Frontal cortex (tissue), 4 donors: ENCODE results near the gene USP25. TPM values are rescaled to one million over a fixed set of nuclear protein-coding genes. Genes with fewer than 3 reads are reported as not detected.
A peak's percentile ranks its signal among the peaks of the same experiment; 100 is the strongest.
"Not testable (repeated sequence)": the region's sequence is repeated elsewhere in the genome, so short reads cannot be mapped to it uniquely, and the experiment has no call there.

Experiments used
- DNase-seq, 2 donors: peaks; one replicate each; pipeline ENCODE4 v3.0.0; 2012; ENCODE audit warnings: low spot score in 2 of 2
- FAIRE-seq: peaks from 2 replicates; lab custom pipeline; 2012; peaks lifted over from hg19 to GRCh38; lab: Jason Lieb, UNC
- total RNA-seq: library from RNA; depleted of rRNA; stranded (reverse); fragments of >200 nt; gene quantifications from one replicate; pipeline ENCODE4 v1.2.3, GENCODE V29; 2014
- donor health status: control.
- donor health status: control.
- donor health status: control.

USP25 gene
- total RNA-seq, 1 donor from 2014 or later: 94.2 TPM

GRCh38 chr21:15731243-15731613 lies 1.4 kb downstream of the USP25 start:
- DNase-seq (no peak), FAIRE-seq (no peak)

DNA sequence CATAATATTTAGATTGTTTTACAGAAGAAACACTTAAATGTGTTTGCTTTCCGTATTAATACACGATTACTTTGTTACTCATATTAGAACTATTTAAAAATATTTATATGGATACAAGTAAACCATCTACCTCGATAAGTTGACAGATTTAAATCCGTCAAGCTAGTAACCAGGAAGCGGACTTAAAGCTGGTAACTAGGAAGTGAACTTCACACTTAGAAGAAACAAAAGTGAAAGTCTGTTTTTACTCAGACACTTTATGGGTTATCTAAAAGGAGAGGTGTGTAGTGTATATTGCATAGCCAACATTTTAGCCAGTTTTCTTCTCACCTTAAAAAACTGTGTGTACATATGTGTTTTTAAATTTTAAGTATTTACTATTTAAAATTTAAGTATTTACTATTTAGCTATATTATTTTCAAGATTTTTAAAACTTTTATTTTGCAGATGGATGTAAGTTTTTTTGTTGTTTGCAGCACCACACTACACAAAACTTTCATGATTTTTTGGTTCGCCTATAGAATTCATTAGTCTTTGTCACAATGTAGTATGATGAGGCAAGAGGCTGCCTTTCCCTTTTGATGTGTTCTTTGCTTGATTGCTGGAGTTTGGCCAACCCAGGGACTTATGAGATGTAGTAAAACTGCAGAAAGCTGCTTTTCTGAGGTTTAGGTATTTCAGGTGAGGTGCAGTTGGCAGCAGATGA lies 2.7 kb downstream of the USP25 start:
- DNase-seq (no peak), FAIRE-seq (peak; percentile 30)

DNA sequence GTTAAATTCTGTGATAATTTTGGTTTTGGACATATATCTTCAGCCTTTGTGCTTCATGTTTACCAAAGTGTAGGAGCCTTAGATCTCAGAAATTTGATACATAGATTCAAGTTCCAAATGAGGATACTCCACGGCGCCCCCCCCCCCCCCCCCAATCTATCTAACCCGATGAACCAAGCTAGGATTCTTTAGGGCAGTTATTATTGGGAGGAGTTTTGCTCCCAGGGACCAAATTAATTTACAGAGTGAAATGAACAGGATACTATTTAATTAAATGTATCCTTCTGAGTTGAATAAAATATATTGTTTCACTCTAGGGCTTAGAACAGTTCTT lies 3.2 kb downstream of the USP25 start:
- no peak for FAIRE-seq
- no peak for DNase-seq

DNA sequence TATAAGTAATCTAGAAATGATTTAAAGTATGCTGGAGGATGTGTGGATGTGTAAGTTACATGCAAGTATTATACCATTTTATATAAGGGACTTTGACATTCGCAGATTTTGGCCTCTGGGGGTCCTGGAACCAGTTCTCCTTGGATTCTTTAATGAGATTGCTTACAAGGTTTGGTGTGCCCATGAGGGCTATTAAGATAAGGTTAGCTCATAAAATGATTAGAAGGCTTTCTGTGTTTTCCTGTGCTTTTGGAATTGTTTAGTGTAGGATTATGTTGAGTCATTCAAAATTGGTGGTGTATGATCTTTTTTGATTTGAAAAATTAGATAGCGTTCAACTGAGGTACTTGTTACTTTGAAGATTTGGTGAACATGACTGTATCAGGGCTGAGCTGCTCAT lies 5.6 kb downstream of the USP25 start:
- no peak for FAIRE-seq
- DNase-seq: no peak

DNA sequence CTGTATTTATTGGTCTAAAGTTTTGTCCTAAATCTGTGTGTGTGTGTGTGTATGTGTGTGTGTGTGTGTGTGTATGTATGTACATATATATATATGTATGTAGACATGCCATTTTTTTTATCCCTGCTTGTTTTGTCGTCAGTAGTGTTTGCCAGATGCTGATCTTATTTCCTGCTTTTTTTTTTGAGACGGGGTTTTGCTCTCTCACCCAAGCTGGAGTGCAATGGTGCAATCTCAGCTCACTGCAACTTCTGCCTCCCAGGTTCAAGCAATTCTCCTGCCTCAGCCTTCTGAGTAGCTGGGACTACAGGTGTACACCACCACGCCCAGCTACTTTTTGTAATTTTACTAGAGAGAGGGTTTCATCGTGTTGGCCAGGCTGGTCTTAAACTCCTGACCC lies 6.1 kb downstream of the USP25 start:
- DNase-seq, FAIRE-seq: not testable (repeated sequence)

DNA sequence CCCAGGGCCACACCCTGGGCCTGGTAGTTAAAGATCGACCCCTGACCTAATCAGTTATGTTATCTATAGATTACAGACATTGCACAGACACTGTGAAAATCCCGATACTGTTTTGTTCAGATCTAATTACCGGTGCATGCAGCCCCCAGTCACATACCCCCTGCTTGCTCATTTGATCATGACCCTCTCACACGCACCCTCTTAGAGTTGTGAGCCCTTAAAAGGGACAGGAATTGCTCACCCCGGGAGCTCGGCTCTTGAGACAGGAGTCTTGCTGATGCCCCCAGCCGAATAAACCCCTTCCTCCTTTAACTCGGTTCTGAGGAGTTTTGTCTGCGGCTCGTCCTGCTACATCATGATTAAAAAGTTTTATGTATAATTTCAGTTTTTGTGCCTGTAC lies 9.0 kb downstream of the USP25 start:
- not testable (repeated sequence) for FAIRE-seq, DNase-seq

DNA sequence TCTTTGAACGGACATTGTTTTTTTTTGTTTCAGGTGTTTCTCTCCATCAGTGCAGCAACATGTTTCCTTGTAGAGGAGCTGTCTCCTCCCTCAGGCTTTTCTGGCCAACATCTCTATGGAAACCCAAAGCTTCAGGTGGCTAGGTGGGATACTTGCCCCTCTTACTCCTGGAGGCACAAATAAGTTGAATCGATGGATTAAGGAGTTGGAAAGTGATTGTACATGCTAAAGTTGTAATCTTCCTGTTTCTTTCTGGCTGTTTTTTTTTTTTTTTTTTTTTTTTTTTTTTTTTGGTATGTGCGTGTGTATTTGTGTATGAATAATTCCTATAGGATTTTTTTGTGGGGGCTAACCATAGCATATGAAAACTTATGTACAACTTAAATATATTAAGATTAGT lies 10.6 kb downstream of the USP25 start:
- DNase-seq (no peak), FAIRE-seq (no peak)

- FAIRE-seq (no peak), DNase-seq (no peak)
These were observed 11.7 kb downstream of the USP25 start for GRCh38 chr21:15741510-15741909.

GRCh38 chr21:15742052-15742670 lies 12.4 kb downstream of the USP25 start:
- DNase-seq: no peak
- no peak for FAIRE-seq

- no peak for FAIRE-seq
- DNase-seq: no peak
These were observed 12.9 kb downstream of the USP25 start for GRCh38 chr21:15742694-15743093.

DNA sequence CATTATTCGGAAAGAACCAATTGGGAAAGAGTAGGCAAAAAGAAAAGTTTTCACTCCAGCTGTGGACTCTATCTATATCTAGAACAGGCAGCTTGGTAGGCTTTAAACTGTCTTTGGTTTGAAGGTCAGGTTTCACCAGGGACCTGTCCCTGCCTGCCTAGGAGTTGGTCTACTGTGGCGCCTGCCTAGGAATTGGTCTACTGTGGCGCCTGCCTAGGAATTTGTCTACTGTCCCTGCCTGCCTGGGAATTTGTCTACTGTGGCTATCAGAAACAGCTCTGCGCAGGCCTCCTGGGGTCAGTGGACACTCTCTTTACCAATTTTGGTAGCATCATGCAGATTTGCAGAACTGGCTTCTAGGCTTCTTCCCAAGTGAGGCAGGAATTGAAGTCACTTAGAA lies 13.8 kb downstream of the USP25 start:
- DNase-seq (no peak), FAIRE-seq (no peak)

DNA sequence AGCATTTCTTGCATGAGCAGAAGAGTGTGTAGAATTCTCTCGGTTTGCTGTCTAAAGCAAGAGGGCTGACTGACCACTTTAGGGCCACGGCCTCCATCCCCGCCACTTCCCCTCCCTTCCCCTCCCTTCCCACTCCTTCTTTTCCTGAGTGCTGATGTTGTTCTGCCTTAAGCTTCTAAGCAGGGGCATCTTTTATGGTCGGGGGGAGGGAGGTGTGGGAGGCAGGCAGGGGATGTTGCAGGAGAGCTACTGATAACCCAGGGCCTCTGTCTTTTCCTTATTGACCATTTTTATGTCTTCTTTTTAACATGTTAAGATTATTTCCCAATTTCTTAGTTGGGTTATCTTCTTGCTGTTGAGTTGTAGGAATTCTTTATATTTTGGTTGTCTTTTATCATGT lies 15.1 kb downstream of the USP25 start:
- FAIRE-seq (no peak), DNase-seq (no peak)

GRCh38 chr21:15748586-15748985 lies 18.8 kb downstream of the USP25 start:
- DNase-seq: no peak
- FAIRE-seq: no peak

GRCh38 chr21:15749082-15749860 lies 19.5 kb downstream of the USP25 start:
- FAIRE-seq (no peak), DNase-seq (no peak)

- FAIRE-seq (no peak), DNase-seq (no peak)
These were observed 20.0 kb downstream of the USP25 start for GRCh38 chr21:15749861-15750159.

GRCh38 chr21:15751037-15751436 lies 21.3 kb downstream of the USP25 start:
- DNase-seq: no peak
- FAIRE-seq: no peak

- no peak for FAIRE-seq
- no peak for DNase-seq
These were observed 21.8 kb downstream of the USP25 start for GRCh38 chr21:15751546-15751945.

GRCh38 chr21:15752763-15753407 lies 23.1 kb downstream of the USP25 start:
- FAIRE-seq (no peak), DNase-seq (no peak)

DNA sequence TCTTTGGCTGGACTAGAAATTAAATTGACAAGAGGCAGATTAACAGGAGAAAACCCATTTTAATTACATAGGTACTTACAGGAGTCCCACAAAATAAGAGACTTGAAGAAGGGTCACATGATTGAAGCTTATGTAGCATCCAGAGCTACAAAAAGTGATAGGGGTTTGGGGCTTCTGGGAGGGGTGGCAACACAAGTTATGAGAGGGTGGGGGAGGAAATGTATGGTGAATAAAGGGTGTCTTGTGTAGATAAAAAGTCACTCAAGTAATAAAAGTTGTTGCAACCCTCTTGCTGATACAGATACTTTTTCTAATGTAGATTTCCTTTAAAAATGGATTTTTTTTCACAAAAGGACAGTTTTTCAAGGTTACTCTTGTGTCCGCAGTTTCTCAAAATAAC lies 24.0 kb downstream of the USP25 start:
- no peak for DNase-seq
- FAIRE-seq: no peak

DNA sequence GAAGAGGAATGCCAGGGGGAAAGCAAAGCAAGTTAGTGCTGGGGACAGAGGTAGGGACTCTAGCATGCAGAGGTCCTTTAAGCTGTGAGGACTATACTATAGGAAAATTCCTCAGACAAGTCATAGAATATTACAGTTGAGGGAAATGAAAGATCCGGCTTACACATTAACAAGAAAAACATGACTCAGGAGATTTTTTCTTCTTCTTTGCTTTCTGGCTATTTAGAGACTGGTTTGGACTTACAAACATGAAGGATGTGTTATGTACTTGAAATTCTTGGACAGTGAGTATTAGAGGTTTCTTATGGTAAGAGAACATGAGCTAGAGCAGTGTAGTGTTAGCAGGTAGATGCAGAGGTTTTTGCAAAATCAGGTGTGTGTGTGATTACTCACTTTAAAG lies 24.9 kb downstream of the USP25 start:
- FAIRE-seq: no peak
- DNase-seq: no peak

DNA sequence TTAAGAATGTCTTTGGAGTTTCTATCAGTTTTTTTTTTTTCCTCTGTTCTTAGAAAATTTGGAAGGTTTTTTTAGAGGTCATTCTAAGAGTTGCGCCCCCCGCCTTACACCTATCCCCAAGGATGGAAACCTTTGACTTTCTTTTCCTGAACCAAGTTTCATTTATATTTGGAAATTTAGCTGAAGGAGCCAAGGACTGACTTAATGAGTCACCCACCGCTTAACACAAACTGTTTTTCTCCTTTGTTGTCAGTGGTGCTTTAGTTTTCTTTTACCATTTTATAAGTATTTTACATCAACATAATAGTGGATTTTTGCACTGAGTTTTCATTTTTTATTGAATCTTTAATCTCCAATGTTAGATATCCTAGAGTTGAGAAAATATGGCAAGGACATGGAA lies 25.3 kb downstream of the USP25 start:
- DNase-seq (no peak), FAIRE-seq (no peak)
